Colonic mucosa (tissue), 4 donors: ENCODE measurements around the gene PFN4. TPM values are rescaled to one million over a fixed set of nuclear protein-coding genes. Genes with fewer than 3 reads are reported as not detected.
A peak's percentile ranks its signal among the peaks of the same experiment; 100 is the strongest.

Experiments used
- DNase-seq: peaks from one replicate; pipeline ENCODE4 v3.0.0-alpha.2; 2020
- H3K27ac ChIP-seq: fragments of 200-600 bp; one replicate; pipeline ENCODE4 v1.8.0; 2021
- H3K27me3 ChIP-seq: fragments of 200-600 bp; one replicate; pipeline ENCODE4 v1.8.0; 2021
- H3K36me3 ChIP-seq: fragments of 200-600 bp; one replicate; pipeline ENCODE4 v1.8.0; 2021
- H3K4me1 ChIP-seq: fragments of 200-600 bp; one replicate; pipeline ENCODE4 v1.8.0; 2021; ENCODE audit warnings: mild to moderate bottlenecking
- H3K4me3 ChIP-seq: fragments of 200-600 bp; one replicate; pipeline ENCODE4 v1.8.0; 2021
- H3K9ac ChIP-seq, 2 donors: one replicate each; pipeline ENCODE4 v1.7.0; 2013; ENCODE audit warnings: control low read depth in 2 of 2, low read depth in 2 of 2, low read length in 2 of 2
- H3K9me3 ChIP-seq: fragments of 200-600 bp; one replicate; pipeline ENCODE4 v1.8.0; 2021
- intact Hi-C: fragments of 100-400 bp; cut with DNase I; formaldehyde crosslinking; loops from one replicate; pipeline ENCODE4 v1.14.1; 2022
- total RNA-seq, 2 donors: library from RNA; stranded (reverse); fragmentation: NEBNext Ultra II Directional in 1 of 2; extraction: Animal tissue kit (Norgen Biotek cat#: 25700) in 1 of 2; gene quantifications; one replicate each; pipeline ENCODE4 v1.2.1, GENCODE V29; 2021
- TF ChIP-seq, protein P1 (sequence below): fragments of 200-600 bp; IDR thresholded peaks from one replicate; pipeline ENCODE4 v1.8.0; 2022; ENCODE audit warnings: antibody characterized with exemption, mild to moderate bottlenecking
- donor health status: healthy.
- donor health status: DM: no; HTN: no; CAD: no.
- donor health status: DM: no; HTN: no; CAD: no.

Gene PFN4
- total RNA-seq, 2 donors from 2014 or later, result 0.27 TPM; not detected in 1

DNA sequence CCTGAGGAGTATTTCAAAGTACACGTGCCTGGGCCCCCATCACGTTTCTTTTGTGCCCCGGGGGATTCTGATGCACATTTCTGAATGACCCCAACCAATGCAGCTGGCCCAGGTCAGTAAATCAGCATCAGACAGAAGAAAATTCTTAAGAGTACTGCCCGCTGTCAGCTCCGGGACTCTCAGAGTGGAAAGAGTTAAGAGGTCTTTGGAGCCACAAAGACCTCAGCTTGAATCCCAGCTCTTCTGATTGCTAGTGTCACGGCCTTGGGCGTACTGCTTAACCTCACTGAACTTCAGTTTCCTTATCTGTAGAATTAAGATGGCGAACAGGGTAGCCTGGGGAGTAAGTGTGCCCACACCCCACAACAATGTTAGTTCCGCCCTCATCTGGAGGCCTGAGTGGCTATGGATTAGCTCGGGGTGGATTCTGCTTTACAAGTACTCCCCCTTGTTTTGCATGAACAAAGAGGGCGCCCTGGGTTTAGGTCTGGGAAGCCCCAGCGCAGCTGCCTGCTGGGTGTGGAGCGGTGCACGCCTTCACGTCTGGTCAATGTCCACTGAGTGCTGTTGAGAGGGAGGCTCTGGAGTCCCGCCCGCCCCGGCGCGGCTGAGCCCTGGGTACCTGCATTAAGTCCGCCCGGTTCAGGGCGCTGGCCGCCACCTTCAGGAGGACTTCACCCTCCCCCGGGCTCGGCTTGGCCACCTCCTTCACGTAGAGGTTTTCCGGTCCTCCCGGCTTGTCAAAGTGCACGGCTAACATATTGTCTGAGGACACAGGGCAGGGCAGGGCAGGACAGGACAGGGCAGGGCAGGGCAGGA, 39.4 kb downstream of the PFN4 start:
- Histone ChIP-seq H3K4me3 (peak overlapping the region; percentile 63), H3K9ac (peak overlapping the region; percentile 90 to 93), H3K4me1 (no peaks in the 10 kb centered on the region), H3K27me3 (no peaks in the 10 kb centered on the region), H3K27ac (peak overlapping the region; percentile 99), H3K36me3 (no peaks in the 10 kb centered on the region), H3K9me3 (no peaks in the 10 kb centered on the region)
- intact Hi-C loops, result no loop called here
- peak; percentile 94 for DNase-seq
- TF ChIP-seq, protein P1, sequence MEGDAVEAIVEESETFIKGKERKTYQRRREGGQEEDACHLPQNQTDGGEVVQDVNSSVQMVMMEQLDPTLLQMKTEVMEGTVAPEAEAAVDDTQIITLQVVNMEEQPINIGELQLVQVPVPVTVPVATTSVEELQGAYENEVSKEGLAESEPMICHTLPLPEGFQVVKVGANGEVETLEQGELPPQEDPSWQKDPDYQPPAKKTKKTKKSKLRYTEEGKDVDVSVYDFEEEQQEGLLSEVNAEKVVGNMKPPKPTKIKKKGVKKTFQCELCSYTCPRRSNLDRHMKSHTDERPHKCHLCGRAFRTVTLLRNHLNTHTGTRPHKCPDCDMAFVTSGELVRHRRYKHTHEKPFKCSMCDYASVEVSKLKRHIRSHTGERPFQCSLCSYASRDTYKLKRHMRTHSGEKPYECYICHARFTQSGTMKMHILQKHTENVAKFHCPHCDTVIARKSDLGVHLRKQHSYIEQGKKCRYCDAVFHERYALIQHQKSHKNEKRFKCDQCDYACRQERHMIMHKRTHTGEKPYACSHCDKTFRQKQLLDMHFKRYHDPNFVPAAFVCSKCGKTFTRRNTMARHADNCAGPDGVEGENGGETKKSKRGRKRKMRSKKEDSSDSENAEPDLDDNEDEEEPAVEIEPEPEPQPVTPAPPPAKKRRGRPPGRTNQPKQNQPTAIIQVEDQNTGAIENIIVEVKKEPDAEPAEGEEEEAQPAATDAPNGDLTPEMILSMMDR, result no peak

DNA sequence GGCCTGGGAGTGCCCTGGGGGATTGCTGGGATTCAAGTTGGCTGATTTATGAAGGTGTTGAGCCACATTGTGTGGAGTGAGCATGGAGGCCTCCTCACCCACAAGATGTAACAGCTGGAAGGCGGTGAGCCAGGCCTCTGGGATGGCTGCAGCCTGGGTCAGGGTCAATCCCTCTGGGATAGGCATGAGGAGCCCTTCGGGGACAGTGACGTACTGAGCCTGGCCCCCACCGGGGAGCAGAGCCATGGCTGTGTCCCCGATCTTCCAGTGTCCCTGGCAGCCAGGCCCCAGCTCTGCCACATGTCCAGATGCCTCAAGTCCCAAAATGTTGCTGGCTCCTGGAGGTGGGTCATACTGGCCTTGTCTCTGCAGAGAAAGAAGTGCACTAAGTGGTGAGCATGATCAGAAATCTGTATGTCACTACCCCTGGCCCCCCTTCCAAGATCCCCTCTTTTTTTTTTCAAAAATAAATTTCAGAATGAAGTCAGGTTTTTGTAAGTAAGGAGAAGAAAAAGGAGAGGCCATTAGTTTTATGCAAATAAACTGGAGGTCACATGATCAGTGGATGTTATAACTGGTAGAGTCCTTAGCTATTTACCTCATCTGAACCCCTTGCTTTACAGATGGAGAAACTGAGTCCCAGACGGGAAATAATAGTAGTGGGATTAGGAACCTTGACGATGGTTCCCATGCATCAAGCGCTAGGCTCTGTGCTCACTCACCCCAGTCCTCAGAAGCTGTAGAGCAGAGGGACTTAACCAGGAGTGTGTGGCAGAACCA, 40.2 kb downstream of the PFN4 start:
- Histone ChIP-seq H3K4me3 (peak overlapping the region; percentile 63), H3K36me3 (no peaks in the 10 kb centered on the region), H3K9me3 (no peaks in the 10 kb centered on the region), H3K9ac (peak overlapping the region; percentile 57 to 90), H3K27me3 (no peaks in the 10 kb centered on the region), H3K4me1 (no peaks in the 10 kb centered on the region), H3K27ac (peak overlapping the region; percentile 99)
- DNase-seq, result no peak
- intact Hi-C loops, result no loop called here
- TF ChIP-seq, protein P1, result no peak

DNA sequence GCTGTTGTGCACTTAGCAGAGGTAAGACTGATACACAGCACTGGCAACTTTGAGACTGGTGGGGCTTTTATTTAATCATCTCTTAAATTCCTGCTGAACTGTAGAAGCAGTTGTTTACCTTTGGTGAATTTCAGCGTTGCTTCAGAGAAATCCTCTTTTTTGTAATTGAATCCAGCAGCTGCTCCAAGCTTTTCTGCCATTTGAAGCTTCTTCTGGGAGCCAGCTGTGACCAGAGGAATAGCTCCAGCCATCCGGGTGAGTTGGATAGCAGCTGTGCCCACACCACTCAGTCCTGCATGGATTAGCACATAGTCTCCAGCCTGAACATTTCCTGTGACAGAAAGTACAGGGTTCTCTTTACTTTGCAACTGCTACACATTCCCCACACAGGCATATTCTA, 42.4 kb downstream of the PFN4 start:
- no peaks in the 10 kb centered on the region for H3K9me3 ChIP-seq
- H3K27me3 ChIP-seq, result no peaks in the 10 kb centered on the region
- H3K27ac ChIP-seq, result no peak overlapping the region
- no peak for DNase-seq
- TF ChIP-seq, protein P1, result no peak
- no peaks in the 10 kb centered on the region for H3K36me3 ChIP-seq
- no peaks in the 10 kb centered on the region for H3K4me1 ChIP-seq
- no peak overlapping the region for H3K9ac ChIP-seq
- no peak overlapping the region for H3K4me3 ChIP-seq
- intact Hi-C loops, result no loop called here

DNA sequence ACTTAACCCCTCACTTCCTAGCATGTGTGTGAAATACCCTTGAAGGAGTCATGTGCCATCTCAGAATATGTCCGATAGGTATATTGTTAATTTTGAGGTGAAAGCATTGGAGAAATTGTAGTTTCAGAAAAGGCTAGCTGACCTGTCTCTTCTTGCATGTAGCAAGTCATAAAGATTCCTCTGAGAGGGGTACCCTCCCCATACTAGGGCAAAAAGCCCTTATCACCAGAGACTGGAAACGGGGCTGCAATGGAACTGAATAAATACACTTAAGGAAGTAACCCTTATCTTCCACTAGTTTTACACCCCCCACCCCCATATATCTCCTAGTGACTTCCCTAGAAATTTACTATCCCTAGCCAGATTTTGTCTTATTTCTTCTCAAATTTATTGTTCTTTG, 45.3 kb downstream of the PFN4 start:
- intact Hi-C loops, result no loop called here
- no peaks in the 10 kb centered on the region for H3K36me3 ChIP-seq
- no peaks in the 10 kb centered on the region for H3K27me3 ChIP-seq
- H3K4me3 ChIP-seq, result peak overlapping the region; percentile 48
- peak overlapping the region; percentile 76 for H3K27ac ChIP-seq
- TF ChIP-seq, protein P1, result no peak
- DNase-seq, result no peak
- H3K9ac ChIP-seq, result peak overlapping the region; percentile 69 to 93
- H3K4me1 ChIP-seq, result peaks cover 4% of the 10 kb centered on the region
- H3K9me3 ChIP-seq, result no peaks in the 10 kb centered on the region

DNA sequence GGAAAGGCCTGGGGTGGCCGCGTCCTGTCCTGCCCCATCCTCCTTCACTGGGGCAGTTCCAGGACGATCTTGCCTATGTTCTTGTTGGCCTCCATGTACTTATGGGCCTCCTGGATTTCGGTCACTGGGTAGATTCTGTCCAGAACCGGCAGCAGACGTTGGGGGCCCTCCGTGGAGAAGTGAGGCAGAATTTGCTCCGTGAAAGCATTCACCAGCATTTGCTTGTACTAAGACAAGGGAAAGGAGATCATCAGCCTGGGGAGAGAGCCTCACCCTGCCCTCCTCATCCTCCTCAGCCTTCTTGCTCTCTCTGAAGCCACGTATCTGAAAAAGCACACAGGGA, 45.6 kb downstream of the PFN4 start:
- H3K27ac ChIP-seq, result peak overlapping the region; percentile 76
- TF ChIP-seq, protein P1, result no peak
- H3K36me3 ChIP-seq, result no peaks in the 10 kb centered on the region
- intact Hi-C loops, result no loop called here
- DNase-seq, result no peak
- peak overlapping the region; percentile 69 to 93 for H3K9ac ChIP-seq
- H3K9me3 ChIP-seq, result no peaks in the 10 kb centered on the region
- H3K27me3 ChIP-seq, result no peaks in the 10 kb centered on the region
- H3K4me3 ChIP-seq, result peak overlapping the region; percentile 48
- peaks cover 4% of the 10 kb centered on the region for H3K4me1 ChIP-seq
